Hippocampal formation (tissue), 2 donors: ENCODE measurements around the gene NBEA.

Experiments used
- DNase-seq, 2 donors: peaks; one replicate each; lab custom pipeline; 2025; lab: John Stamatoyannopoulos, UW

Gene NBEA

GRCh38 chr13:35501661-35502235 is 559.7 kb downstream of the NBEA start:
- no peak for DNase-seq

GRCh38 chr13:35502456-35502855 is 560.4 kb downstream of the NBEA start:
- DNase-seq, result no peak

GRCh38 chr13:35512271-35512920 is 570.3 kb downstream of the NBEA start:
- no peak for DNase-seq

GRCh38 chr13:35514061-35514477 is 572.0 kb downstream of the NBEA start:
- no peak for DNase-seq

- DNase-seq, result no peak
Measured at GRCh38 chr13:35514801-35515502, 572.9 kb downstream of the NBEA start.

GRCh38 chr13:35518337-35518946 is 576.4 kb downstream of the NBEA start:
- no peak for DNase-seq

- DNase-seq, result no peak
Measured at GRCh38 chr13:35524171-35524570, 582.1 kb downstream of the NBEA start.

- DNase-seq, result no peak
Measured at GRCh38 chr13:35526577-35526976, 584.5 kb downstream of the NBEA start.

- no peak for DNase-seq
Measured at GRCh38 chr13:35527451-35527850, 585.4 kb downstream of the NBEA start.

GRCh38 chr13:35530147-35530546 is 588.1 kb downstream of the NBEA start:
- no peak for DNase-seq

GRCh38 chr13:35530581-35530980 is 588.5 kb downstream of the NBEA start:
- no peak for DNase-seq

GRCh38 chr13:35531526-35531925 is 589.5 kb downstream of the NBEA start:
- no peak for DNase-seq

GRCh38 chr13:35534343-35534742 is 592.3 kb downstream of the NBEA start:
- no peak for DNase-seq

GRCh38 chr13:35548790-35549189 is 606.7 kb downstream of the NBEA start:
- DNase-seq, result no peak

- no peak for DNase-seq
Measured at GRCh38 chr13:35549481-35549880, 607.4 kb downstream of the NBEA start.

- no peak for DNase-seq
Measured at GRCh38 chr13:35552172-35552844, 610.2 kb downstream of the NBEA start.

GRCh38 chr13:35554972-35555623 is 613.0 kb downstream of the NBEA start:
- no peak for DNase-seq

- no peak for DNase-seq
Measured at GRCh38 chr13:35557475-35557874, 615.4 kb downstream of the NBEA start.

GRCh38 chr13:35561540-35561939 is 619.5 kb downstream of the NBEA start:
- DNase-seq, result no peak

- DNase-seq, result no peak
Measured at GRCh38 chr13:35565273-35565672, 623.2 kb downstream of the NBEA start.

- DNase-seq, result no peak
Measured at GRCh38 chr13:35566340-35566739, 624.3 kb downstream of the NBEA start.
